Peyer's patch (tissue), 4 donors: ENCODE measurements around the gene COL16A1.

Experiments
- POLR2A ChIP-seq, 2 donors: fragments of 450-650 bp; IDR thresholded peaks; one replicate each; pipeline ENCODE4 v1.5.1; 2017; ENCODE audit warnings: antibody characterized with exemption in 2 of 2, mild to moderate bottlenecking in 2 of 2, moderate library complexity in 2 of 2
- TF ChIP-seq, protein P1 (sequence below), 6 experiments: fragments of 450-650 bp in 4 of 6; fragments of 200-600 bp in 2 of 6; sonication (generic) in 1 of 6; IDR thresholded peaks; one replicate each; pipeline ENCODE4 v1.5.1; 2017 to 2019; ENCODE audit warnings: antibody characterized with exemption in 6 of 6, mild to moderate bottlenecking in 3 of 6, moderate library complexity in 1 of 6

- TF ChIP-seq, protein P1, sequence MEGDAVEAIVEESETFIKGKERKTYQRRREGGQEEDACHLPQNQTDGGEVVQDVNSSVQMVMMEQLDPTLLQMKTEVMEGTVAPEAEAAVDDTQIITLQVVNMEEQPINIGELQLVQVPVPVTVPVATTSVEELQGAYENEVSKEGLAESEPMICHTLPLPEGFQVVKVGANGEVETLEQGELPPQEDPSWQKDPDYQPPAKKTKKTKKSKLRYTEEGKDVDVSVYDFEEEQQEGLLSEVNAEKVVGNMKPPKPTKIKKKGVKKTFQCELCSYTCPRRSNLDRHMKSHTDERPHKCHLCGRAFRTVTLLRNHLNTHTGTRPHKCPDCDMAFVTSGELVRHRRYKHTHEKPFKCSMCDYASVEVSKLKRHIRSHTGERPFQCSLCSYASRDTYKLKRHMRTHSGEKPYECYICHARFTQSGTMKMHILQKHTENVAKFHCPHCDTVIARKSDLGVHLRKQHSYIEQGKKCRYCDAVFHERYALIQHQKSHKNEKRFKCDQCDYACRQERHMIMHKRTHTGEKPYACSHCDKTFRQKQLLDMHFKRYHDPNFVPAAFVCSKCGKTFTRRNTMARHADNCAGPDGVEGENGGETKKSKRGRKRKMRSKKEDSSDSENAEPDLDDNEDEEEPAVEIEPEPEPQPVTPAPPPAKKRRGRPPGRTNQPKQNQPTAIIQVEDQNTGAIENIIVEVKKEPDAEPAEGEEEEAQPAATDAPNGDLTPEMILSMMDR (IDR thresholded peaks at IDR 0.05) = no peak
- TF ChIP-seq POLR2A (IDR thresholded peaks at IDR 0.05) = no peak
Measured at GRCh38 chr1:31751822-31752241, 48.0 kb upstream of the COL16A1 start.
